NT2/D1 (cell line): ENCODE results near the gene COL23A1.

ENCODE experiments used
- SUZ12 ChIP-seq: IDR thresholded peaks from 2 replicates; pipeline ENCODE4 v1.6.1; 2011; ENCODE audit not compliant: insufficient read length, insufficient read depth; ENCODE audit errors: extremely low read depth
- YY1 ChIP-seq: IDR thresholded peaks from 2 replicates; pipeline ENCODE4 v1.6.1; 2011; ENCODE audit not compliant: insufficient read length, insufficient read depth
- ZNF274 ChIP-seq: IDR thresholded peaks from 2 replicates; pipeline ENCODE4 v1.6.1; 2011; ENCODE audit warnings: mild to moderate bottlenecking, low read depth, low read length

DNA sequence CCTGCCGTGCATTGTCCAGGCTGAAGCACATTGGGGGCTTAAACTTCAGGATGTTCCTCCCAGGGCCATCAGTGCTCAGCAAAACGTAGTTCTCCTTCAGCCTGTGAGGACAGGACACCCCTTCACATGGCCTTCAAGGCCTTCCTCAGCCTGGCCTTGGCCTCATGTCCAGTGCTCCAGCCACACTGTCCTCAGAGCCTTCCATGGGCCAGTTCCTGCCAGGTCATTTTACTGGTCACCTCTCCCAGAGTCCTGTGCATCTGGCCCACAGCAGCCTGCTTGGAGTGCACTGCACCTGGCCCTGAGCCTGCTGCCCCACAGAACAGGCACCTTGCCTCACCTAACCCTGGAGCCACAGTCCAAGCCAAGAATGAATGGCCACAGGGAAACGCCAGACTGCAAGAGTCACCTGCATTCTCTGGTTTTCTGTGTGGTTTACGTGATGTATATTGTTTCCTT, 377.2 kb downstream of the COL23A1 start:
- TF ChIP-seq ZNF274 (no peak), YY1 (no peak), SUZ12 (no peak)
